ENCODE measurements around the gene AMER2.

- TF ChIP-seq CTCF (IDR thresholded peaks at IDR 0.05), result no peak
- TF ChIP-seq ZFX (IDR thresholded peaks at IDR 0.05; ENCODE audit: borderline replicate concordance), result no peak
Observed at GRCh38 chr13:25131881-25132420, 40.1 kb downstream of the AMER2 start.
